GM21529 (cell line): ENCODE results near the gene CA7.
"Not testable (repeated sequence)": the region's sequence is repeated elsewhere in the genome, so short reads cannot be mapped to it uniquely, and the experiment has no call there.

Experiments
- ATAC-seq: cut with Tn5 transposase; IDR thresholded peaks from one replicate; pipeline ENCODE4 v1.9.1; 2021; ENCODE audit not compliant: unreplicated experiment

CA7 gene

DNA sequence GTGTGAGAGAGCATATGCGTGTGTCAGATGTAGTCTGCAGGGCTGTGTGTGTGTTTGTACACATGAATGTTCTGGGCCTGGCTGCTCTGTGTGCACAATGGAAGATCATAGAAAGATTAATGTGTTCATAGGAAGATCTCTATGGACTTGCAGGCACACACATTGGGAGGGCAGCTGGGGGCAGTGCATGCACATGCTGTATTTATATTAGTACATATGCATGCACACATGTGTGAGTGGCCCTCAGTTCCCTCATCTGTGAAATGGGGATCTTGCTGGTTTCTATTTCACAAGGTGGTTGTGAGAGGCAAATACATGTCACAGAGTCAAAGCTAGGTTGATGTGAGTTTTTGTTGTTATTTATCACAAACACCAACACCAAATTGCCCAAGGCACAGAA lies 2.1 kb downstream of the CA7 start:
- no peak for ATAC-seq

- no peak for ATAC-seq
These were observed 2.6 kb downstream of the CA7 start for GRCh38 chr16:66846831-66847230.

GRCh38 chr16:66847533-66848067 lies 3.4 kb downstream of the CA7 start:
- ATAC-seq = no peak

GRCh38 chr16:66848172-66848571 lies 4.0 kb downstream of the CA7 start:
- no peak for ATAC-seq

- ATAC-seq = no peak
These were observed 4.8 kb downstream of the CA7 start for GRCh38 chr16:66849021-66849420.

- ATAC-seq = no peak
These were observed 5.3 kb downstream of the CA7 start for GRCh38 chr16:66849549-66849948.

DNA sequence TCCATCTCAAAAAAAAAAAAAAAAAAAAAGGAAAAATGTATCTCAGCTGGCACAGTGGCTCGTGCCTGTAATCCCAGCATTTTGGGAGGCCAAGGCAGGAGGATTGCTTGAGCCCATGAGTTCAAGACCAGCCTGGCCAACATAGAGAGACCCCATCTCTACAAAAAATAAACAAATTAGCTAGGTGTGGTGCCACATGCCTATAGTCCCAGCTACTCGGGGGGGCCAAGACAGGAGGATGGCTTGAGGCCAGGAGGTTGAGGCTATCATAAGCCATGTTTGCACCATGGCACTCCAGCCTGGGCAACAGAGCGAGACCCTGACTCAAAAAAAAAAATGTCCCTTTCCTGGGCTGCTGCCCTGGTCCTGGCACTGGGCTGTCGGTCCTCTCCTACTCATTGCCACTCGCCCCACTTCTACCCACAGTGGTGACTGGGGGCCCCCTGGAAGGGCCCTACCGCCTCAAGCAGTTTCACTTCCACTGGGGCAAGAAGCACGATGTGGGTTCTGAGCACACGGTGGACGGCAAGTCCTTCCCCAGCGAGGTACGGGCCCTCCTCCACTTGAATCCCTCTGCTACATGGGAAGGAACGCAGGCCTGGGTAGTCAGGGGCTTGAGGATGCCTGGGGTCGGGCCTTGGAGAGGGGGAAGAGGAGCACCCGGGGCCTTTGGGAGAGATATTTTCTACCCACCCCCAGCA lies 6.1 kb downstream of the CA7 start:
- ATAC-seq = no peak

- no peak for ATAC-seq
These were observed 7.2 kb downstream of the CA7 start for GRCh38 chr16:66851166-66851964.

GRCh38 chr16:66853261-66854139 lies 9.3 kb downstream of the CA7 start:
- ATAC-seq = no peak

DNA sequence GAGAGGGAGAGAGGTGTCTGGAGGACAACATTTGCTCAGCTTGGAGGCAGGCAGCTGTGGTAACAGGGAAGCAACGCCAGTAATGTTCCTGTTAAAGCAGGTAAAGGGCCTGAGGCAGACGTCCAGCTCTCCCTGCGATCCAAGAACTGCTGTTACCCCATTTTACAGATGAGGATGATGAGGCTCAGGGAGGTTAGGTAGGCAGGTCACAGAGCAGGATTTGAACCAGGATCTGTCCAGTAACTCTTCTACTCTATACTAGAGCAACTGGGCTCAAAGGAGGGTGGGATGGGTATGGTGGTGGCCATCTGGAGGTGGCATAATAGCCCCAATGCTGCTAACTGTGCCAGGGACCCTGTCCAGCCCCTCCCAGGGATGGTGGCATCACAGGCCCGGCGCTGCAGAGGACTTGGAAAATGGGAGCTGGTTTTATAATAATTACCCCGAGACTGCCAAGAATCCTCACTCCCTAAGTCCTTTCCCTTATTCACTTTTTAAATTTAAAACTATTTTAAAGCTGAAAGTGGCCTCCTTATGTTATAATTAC lies 12.0 kb downstream of the CA7 start:
- no peak for ATAC-seq

DNA sequence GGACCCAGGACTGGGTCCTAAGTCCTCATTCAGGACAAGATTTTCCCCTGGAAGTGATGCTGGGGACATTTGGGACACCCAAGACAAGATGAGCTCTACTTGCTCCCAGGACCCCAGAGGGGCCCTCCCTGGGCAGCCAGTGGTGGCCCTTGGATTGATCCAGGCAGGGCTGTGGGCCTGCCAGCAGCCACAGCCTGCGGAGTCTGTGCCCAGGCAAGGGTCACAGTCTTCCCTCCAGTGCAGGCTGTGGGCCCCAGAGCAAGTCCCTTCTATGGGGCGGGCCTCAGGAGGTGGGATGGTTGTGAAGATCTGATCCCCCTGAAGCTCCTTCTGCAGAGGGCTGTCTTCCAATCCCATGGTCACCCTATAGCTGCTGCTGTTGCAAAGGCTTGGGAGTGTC lies 12.6 kb downstream of the CA7 start:
- no peak for ATAC-seq

DNA sequence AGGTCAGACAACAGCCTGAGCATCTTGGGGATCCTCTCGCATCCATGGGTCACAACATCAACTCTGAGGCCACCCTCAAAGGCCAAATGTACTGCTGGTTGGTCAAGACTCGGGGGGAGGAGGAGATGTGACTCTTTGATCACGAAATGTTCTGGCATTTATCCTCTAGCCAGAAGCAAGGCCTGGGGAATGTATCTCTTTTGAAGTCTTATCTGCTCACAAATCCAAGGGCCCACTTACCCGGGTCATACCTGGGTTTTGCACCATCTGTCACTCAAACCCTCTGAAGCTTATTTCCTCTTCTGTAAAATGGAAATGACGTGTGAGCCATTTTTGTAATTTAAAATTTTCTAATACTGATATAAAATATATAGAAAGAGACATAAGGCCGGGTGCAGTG lies 13.2 kb downstream of the CA7 start:
- no peak for ATAC-seq

- ATAC-seq = peak; percentile 69
These were observed 14.7 kb downstream of the CA7 start for GRCh38 chr16:66858740-66859396.

DNA sequence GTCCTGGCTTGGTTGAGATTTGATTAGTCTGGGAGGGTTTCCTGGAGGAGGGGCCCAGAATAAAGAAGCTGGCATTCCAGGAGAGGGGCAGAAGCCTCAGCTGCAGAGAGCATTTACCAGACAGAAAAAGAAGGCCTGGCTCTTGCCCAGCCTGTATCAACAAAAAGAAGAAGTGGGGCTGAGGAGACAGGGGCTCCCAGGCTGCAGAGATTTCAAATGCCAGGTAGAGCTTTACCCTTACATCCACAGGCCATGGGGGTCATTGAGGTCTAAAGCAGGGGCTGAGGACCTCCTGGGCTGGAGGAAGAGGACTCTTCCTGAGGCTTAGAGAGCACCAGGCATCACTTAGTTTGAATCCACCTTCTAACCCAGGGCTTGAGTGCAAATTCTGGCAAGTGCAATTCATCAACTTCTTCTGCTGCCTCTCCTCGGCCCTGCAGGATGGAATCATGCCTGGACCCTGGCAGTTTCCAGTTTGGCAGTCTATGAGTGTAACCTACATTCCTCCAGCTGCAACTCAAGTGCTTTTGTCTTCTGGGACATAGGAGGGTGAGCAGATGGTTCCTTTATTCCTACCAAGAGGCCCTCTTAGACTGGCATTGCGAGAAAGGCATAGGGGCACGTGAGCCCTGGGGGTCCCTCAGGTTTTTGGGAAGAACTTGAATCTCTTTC lies 15.3 kb downstream of the CA7 start:
- no peak for ATAC-seq

- ATAC-seq = no peak
These were observed 17.9 kb downstream of the CA7 start for GRCh38 chr16:66862023-66862520.

DNA sequence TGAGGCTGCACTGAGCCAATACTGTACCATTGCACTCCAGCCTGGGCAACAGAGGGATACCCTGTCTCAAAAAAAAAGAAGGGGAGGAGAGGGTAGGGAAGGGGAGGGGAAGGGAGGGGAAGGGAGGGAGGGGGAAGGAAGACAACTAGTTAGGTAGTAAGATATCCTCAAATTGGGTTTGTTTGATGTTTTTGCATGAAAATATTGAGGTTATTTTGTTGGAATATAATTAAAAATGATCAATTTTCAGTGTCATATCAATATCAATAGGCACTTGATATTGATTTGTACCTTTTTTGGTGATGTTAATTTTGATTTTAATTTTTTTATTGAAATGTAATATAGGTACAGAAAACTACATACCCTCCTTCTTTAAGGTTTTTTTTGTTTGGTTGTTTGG lies 19.5 kb downstream of the CA7 start:
- no peak for ATAC-seq

- no peak for ATAC-seq
These were observed 25.2 kb downstream of the CA7 start for GRCh38 chr16:66869424-66869823.

DNA sequence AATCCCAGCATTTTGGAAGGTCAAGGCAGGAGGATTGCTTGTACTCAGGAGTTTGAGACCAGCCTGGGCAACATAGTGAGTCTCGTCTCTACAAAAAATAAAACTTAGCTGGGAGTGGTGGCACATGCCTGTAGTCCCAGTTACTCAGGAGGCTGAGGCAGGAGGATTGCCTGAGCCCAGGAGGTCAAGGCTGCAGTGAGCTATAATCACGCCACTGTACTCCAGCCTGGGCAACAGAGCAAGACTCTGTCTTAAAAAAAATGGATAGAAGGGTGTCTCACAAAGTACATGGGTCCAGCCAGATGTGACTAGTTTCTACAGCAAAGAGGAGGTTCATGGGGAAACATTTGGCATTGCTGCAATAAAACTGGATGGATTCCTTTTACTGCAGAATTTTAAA lies 27.1 kb downstream of the CA7 start:
- ATAC-seq = not testable (repeated sequence)

DNA sequence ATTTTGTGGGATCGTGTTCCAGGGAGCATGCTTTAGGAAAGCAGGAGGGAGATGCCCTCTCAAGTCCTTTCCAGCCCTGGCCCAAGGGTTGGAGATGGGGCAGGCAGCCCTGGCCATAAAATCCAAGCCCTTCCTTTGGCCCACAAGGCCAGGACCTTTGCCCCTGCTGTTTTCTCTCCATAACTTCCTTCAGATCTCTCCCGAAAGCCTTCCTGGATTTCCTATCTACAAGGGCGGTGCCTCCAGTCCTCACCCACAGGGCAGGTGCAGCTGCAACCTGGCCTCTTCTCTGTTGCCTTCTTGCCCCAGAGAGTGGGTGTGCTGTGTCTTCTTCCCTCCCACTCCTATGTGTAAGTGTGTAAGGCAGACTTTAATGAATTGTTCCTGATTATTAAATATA lies 27.6 kb downstream of the CA7 start:
- ATAC-seq = no peak

DNA sequence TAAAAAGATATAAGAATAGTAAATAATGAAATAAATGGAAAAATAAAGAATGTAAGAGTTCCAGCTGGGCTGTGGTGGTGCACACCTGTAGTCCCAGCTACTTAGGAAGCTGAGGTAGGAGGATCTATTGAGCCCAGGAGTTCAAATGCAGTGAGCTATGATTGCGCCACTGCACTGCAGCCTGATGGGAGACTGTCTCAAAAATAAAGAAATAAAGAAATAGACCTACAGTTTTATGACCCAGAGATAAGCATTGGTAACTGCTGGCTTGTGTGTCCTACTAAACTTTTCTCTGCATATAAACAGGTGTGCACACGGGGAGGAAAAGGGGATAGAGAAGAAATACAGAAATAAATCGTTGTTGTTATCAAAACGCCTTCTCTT lies 28.3 kb downstream of the CA7 start:
- ATAC-seq = no peak
